HL-60 (cell line): ENCODE measurements around the gene RAB34.

Source experiments
- DNase-seq, 2 experiments: peaks; one replicate each; pipeline ENCODE4 v3.0.0-alpha.2; 2010 to 2020; ENCODE audit warnings: low read depth in 1 of 2, low spot score in 1 of 2
- H3K27ac ChIP-seq: fragments of 250-450 bp; sonication (Bioruptor Pico); replicated peaks from 2 replicates; pipeline ENCODE4 v1.5.1; 2020; ENCODE audit warnings: mild to moderate bottlenecking, moderate library complexity
- H3K27me3 ChIP-seq: fragments of 250-450 bp; sonication (Bioruptor Pico); 2 replicates; pipeline ENCODE4 v1.5.1; 2021; ENCODE audit warnings: mild to moderate bottlenecking, moderate library complexity; ENCODE audit not compliant: insufficient read depth, poor library complexity, severe bottlenecking
- H3K4me3 ChIP-seq: replicated peaks from 2 replicates; pipeline ENCODE4 v1.5.1; 2011; ENCODE audit warnings: mild to moderate bottlenecking, control low read depth, low read length; ENCODE audit not compliant: insufficient read depth
- GABPA ChIP-seq: IDR thresholded peaks from 2 replicates; pipeline ENCODE4 v1.6.1; 2012; ENCODE audit warnings: low read depth
- POLR2AphosphoS5 ChIP-seq: IDR thresholded peaks from 2 replicates; pipeline ENCODE4 v1.6.1; 2012; ENCODE audit warnings: low read depth
- SPI1 ChIP-seq: IDR thresholded peaks from 2 replicates; pipeline ENCODE4 v1.6.1; 2012; ENCODE audit warnings: low read depth, mild to moderate bottlenecking, borderline replicate concordance
- TF ChIP-seq, protein P1 (sequence below): IDR thresholded peaks from 2 replicates; pipeline ENCODE4 v1.6.1; 2012; ENCODE audit warnings: low read depth; ENCODE audit not compliant: insufficient replicate concordance
- TF ChIP-seq, protein P2 (sequence below): IDR thresholded peaks from one replicate; pipeline ENCODE4 v1.5.1; 2011; ENCODE audit warnings: low read length, control low read depth, inconsistent platforms; ENCODE audit not compliant: insufficient read depth

The RAB34 gene

DNA sequence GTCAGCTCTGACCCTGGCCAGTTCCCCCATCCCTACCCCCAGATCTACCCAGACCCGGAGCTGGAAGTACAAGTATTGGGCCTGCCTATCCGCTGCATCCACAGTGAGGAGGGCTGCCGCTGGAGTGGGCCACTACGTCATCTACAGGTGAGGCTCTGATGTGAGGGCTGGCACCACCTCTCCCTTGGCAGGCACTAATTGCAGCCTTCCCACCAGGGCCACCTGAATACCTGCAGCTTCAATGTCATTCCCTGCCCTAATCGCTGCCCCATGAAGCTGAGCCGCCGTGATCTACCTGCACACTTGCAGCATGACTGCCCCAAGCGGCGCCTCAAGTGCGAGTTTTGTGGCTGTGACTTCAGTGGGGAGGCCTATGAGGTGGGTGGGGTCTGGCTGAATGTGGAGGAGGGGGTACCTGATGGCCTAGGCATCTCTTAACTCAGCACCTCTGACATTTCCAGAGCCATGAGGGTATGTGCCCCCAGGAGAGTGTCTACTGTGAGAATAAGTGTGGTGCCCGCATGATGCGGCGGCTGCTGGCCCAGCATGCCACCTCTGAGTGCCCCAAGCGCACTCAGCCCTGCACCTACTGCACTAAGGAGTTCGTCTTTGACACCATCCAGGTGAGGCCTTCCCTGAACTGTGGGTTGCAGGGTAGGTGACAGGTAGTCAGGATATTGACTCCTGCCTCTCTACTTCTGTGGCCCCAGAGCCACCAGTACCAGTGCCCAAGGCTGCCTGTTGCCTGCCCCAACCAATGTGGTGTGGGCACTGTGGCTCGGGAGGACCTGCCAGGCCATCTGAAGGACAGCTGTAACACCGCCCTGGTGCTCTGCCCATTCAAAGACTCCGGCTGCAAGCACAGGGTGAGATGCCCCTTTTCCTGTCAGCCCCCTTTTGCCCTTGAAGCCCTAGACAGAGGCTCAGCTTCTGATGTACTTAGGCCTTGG, 30.4 kb upstream of the RAB34 start:
- no peak for DNase-seq
- Histone ChIP-seq H3K27me3 (no peaks in the 10 kb centered on the region), H3K4me3 (no peak overlapping the region), H3K27ac (no peak overlapping the region)
- TF ChIP-seq, protein P1, sequence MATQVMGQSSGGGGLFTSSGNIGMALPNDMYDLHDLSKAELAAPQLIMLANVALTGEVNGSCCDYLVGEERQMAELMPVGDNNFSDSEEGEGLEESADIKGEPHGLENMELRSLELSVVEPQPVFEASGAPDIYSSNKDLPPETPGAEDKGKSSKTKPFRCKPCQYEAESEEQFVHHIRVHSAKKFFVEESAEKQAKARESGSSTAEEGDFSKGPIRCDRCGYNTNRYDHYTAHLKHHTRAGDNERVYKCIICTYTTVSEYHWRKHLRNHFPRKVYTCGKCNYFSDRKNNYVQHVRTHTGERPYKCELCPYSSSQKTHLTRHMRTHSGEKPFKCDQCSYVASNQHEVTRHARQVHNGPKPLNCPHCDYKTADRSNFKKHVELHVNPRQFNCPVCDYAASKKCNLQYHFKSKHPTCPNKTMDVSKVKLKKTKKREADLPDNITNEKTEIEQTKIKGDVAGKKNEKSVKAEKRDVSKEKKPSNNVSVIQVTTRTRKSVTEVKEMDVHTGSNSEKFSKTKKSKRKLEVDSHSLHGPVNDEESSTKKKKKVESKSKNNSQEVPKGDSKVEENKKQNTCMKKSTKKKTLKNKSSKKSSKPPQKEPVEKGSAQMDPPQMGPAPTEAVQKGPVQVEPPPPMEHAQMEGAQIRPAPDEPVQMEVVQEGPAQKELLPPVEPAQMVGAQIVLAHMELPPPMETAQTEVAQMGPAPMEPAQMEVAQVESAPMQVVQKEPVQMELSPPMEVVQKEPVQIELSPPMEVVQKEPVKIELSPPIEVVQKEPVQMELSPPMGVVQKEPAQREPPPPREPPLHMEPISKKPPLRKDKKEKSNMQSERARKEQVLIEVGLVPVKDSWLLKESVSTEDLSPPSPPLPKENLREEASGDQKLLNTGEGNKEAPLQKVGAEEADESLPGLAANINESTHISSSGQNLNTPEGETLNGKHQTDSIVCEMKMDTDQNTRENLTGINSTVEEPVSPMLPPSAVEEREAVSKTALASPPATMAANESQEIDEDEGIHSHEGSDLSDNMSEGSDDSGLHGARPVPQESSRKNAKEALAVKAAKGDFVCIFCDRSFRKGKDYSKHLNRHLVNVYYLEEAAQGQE: no peak
- TF ChIP-seq SPI1 (no peak), GABPA (no peak), POLR2AphosphoS5 (no peak)
- TF ChIP-seq, protein P2, sequence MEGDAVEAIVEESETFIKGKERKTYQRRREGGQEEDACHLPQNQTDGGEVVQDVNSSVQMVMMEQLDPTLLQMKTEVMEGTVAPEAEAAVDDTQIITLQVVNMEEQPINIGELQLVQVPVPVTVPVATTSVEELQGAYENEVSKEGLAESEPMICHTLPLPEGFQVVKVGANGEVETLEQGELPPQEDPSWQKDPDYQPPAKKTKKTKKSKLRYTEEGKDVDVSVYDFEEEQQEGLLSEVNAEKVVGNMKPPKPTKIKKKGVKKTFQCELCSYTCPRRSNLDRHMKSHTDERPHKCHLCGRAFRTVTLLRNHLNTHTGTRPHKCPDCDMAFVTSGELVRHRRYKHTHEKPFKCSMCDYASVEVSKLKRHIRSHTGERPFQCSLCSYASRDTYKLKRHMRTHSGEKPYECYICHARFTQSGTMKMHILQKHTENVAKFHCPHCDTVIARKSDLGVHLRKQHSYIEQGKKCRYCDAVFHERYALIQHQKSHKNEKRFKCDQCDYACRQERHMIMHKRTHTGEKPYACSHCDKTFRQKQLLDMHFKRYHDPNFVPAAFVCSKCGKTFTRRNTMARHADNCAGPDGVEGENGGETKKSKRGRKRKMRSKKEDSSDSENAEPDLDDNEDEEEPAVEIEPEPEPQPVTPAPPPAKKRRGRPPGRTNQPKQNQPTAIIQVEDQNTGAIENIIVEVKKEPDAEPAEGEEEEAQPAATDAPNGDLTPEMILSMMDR: no peak

DNA sequence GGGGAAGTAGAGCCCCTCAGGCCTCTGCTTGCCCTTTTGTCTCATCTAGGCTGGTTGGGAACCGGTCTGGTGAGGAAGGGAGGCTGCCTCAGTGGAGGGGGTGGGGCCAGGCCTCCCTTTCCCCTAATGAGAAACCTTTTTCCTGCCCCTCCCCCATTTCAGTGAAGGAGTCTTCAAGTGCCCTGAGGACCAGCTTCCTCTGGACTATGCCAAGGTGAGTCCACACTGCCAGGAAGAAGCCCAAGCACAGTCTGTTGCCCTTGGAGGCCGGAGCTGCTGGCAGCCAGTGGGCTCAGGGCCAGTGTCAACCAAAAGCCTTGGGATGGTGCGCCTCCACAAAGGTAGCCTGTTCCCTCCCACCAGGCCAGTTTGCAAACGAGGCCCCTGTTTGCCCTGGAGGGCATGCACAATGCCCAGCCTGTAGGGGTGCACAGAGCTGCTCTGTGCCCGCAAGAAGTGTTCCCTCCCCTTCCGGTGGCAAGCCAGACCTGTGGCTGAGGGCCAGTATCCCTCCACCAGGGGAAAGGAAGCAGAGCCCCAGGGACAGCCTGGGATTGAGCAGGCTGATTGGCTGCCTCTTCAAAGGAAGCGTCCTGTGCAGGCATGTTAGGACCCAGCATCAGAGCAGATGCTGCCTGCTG, 29.5 kb upstream of the RAB34 start:
- Histone ChIP-seq H3K27ac (no peak overlapping the region), H3K27me3 (no peaks in the 10 kb centered on the region), H3K4me3 (no peak overlapping the region)
- no peak for TF ChIP-seq SPI1
- TF ChIP-seq, protein P2: no peak
- TF ChIP-seq, protein P1: no peak
- no peak for TF ChIP-seq GABPA
- TF ChIP-seq POLR2AphosphoS5: no peak
- no peak for DNase-seq

DNA sequence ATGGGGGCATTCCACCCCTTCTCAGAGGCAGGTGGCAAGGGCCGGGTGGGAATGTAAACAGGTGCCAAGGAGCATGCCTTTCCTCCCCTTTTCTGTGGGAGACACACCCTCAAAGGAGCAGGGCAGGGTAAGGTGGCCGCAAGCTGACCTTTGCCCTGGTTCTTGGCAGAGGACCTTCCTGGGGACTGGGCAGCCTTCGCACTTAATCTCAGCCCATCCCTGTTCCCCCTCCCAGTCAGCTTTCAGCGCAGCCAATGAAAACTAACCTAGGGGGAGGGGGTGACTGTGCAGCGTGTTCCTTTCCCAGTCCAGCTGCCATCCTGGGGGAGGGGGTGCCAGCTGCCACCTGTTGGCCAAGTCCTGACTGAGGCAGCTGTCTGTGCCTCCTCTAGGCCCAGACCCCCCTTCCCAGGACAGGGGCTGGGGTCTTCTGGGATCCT, 29.0 kb upstream of the RAB34 start:
- TF ChIP-seq SPI1 (no peak), POLR2AphosphoS5 (no peak), GABPA (no peak)
- TF ChIP-seq, protein P2: no peak
- TF ChIP-seq, protein P1: no peak
- Histone ChIP-seq H3K27ac (no peak overlapping the region), H3K27me3 (no peaks in the 10 kb centered on the region), H3K4me3 (no peak overlapping the region)
- no peak for DNase-seq
